ENCODE measurements around the gene HAUS3. TPM values are rescaled to one million over a fixed set of nuclear protein-coding genes. Genes with fewer than 3 reads are reported as not detected.

Gene HAUS3
- total and polyA plus RNA-seq, 7 donors = 4.2 to 16.1 (median 5.3) TPM

DNA sequence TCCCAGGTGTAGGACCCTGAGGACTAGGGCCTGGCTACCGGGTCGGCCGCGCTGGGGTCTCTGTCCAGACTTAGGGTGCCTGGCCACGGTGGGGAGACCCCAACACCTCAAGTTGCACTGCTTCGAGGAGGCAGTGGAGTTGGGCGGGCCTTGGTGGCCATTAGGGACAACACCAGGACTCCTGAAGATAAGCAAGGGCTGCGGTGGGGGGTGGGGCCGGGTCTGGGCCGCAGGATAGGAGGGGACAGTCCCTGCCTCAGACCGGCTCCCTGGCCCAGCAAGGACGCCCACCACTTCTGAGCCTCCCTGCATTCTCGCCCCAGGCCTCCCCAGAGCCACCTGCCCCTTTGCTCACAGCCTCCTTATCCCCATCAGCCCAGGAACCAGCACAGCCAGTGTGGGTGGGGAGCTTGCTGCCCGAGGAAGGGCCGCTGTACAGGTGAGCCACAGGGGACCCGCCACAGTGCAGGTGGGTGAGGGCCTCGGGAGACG is 25.4 kb upstream of the HAUS3 start:
- peaks cover 59% of the 10 kb centered on the region for H3K4me1 ChIP-seq
- no peak for ATAC-seq
- H3K4me3 ChIP-seq = no peak overlapping the region
- peak; percentile 10 to 51 for DNase-seq
- no peaks in the 10 kb centered on the region for H3K27me3 ChIP-seq (ENCODE audit: insufficient read depth in 3 of 3, low read length in 2 of 3)
- intact Hi-C loops (cut with DNase I) = loop anchor here in 1 of 2 donors (5.0 kb wide), 1 partner anchor 135 kb away; no protein-coding TSS in a partner anchor
- peak overlapping the region; percentile 83 for H3K27ac ChIP-seq
- WGBS, 3 donors = 88 to 91% (median 90%) methylated on average over 11 to 18 of the region's 18 CpGs
- H3K9me3 ChIP-seq = no peaks in the 10 kb centered on the region
- no peaks in the 10 kb centered on the region for H3K36me3 ChIP-seq (ENCODE audit: insufficient read depth in 1 of 2, low read depth in 1 of 2)
- TF ChIP-seq, protein P1, sequence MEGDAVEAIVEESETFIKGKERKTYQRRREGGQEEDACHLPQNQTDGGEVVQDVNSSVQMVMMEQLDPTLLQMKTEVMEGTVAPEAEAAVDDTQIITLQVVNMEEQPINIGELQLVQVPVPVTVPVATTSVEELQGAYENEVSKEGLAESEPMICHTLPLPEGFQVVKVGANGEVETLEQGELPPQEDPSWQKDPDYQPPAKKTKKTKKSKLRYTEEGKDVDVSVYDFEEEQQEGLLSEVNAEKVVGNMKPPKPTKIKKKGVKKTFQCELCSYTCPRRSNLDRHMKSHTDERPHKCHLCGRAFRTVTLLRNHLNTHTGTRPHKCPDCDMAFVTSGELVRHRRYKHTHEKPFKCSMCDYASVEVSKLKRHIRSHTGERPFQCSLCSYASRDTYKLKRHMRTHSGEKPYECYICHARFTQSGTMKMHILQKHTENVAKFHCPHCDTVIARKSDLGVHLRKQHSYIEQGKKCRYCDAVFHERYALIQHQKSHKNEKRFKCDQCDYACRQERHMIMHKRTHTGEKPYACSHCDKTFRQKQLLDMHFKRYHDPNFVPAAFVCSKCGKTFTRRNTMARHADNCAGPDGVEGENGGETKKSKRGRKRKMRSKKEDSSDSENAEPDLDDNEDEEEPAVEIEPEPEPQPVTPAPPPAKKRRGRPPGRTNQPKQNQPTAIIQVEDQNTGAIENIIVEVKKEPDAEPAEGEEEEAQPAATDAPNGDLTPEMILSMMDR (IDR thresholded peaks at IDR 0.05) = no peak

DNA sequence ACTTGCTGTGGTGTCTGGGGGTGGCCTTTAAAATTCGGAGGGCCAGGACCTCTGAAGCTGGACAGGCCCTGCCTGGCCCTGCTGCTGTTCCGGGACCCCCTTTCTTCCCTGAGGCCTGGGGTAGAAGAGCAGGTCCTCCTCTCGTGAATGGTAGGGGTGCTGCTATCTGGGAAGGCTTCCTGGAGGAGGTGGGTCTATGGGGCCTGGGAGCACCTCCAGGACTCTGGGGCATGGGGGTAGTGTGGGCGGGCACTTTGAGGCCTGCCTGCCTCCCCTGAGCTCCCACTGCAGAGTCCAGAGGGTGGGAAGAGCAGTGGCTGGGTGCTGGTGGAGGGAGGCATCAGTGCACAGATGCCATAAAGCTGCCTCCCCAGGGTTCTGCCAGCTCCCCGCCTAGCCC is 24.9 kb upstream of the HAUS3 start:
- DNase-seq (peak in 1 of 2 donors; percentile 6), ATAC-seq (no peak)
- Histone ChIP-seq H3K27ac (peak overlapping the region; percentile 50), H3K27me3 (ENCODE audit: insufficient read depth in 3 of 3, low read length in 2 of 3) (no peaks in the 10 kb centered on the region), H3K4me3 (no peak overlapping the region), H3K4me1 (peaks cover 59% of the 10 kb centered on the region), H3K36me3 (ENCODE audit: insufficient read depth in 1 of 2, low read depth in 1 of 2) (no peaks in the 10 kb centered on the region), H3K9me3 (no peaks in the 10 kb centered on the region)
- WGBS, 3 donors = 64 to 81% (median 76%) methylated on average over 5 of the region's 5 CpGs
- intact Hi-C loops (cut with DNase I) = loop anchor here in 1 of 2 donors (5.0 kb wide), 1 partner anchor 135 kb away; no protein-coding TSS in a partner anchor
- TF ChIP-seq, protein P1 (IDR thresholded peaks at IDR 0.05) = no peak

DNA sequence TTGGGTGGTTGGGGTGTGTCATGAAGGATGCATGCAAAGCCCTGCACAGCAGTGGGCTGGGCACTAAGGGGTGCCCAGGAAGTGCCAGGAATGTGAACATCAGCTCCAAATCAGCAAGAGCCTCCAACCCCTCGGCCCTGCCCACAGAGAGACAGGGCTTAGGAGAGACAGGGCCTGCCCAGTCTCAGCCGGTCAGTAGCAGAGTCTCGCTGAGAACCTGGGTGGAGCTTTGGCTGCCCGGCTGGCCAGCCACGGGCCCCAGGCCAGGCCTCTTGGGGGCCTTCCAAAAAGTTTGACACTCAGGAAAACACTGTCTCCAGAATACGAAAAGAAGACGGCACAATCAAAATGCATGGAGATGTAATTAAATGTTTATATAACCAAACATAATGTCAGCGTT is 24.3 kb upstream of the HAUS3 start:
- DNase-seq (peak; percentile 76 to 89), ATAC-seq (peak in 2 of 4 donors; percentile 22 to 30)
- TF ChIP-seq, protein P1 (IDR thresholded peaks at IDR 0.05) = no peak
- intact Hi-C loops (cut with DNase I) = loop anchor here in 1 of 2 donors (5.0 kb wide), 1 partner anchor 136 kb away; no protein-coding TSS in a partner anchor
- Histone ChIP-seq H3K27me3 (ENCODE audit: insufficient read depth in 3 of 3, low read length in 2 of 3) (no peaks in the 10 kb centered on the region), H3K9me3 (no peaks in the 10 kb centered on the region), H3K36me3 (ENCODE audit: insufficient read depth in 1 of 2, low read depth in 1 of 2) (no peaks in the 10 kb centered on the region), H3K27ac (peak overlapping the region; percentile 67), H3K4me3 (peak overlapping the region; percentile 34), H3K4me1 (peaks cover 52% of the 10 kb centered on the region)
- 4 to 15% (median 6%) methylated on average over 8 of the region's 8 CpGs for WGBS, 3 donors

DNA sequence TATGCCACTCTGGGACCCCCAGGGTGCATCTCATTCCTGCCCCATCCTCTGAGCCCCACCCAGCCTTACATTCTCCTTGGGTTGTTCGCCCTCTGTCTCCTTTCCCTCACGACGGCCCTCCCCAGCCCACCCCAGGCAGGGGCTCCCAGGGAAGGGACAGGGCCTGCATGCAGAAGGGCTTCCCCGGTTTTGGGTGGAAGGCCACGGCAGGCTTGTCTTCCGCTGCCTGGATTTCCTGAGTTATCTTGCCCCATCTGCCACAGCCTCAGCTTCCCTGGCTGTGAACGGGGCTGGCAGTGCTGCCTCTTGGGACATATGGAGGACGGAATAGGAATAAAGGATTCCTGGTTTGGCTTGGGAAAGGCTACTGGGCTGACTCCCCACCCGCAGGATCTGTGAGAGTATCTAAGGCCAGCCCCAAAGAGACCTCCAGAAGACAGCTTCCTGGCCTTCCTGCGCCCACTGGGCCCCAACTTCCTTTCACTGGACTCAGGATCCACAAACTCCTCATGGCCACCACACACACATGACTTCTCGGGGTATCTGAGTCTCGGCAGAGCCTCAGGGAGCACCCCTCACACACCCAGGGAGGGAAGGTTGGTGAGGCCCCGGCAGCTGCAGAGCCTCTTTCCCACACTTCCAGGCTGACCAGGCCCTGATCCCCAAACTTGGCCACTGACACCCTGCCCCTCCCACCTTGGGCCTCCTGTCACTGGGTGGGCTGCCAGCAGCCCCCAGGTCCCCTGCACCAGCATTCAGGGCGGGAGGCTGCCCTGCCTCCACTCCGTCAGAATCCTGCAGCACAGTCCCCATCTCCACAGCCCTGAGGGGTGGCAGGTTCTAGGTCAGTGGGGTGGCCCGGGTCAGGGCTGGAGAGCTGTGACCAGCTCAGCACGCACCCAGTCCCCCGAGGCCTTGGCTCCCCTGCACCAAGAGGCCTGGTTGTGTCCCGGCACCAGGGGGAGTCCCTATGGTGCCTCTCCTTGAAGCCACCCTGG is 23.5 kb upstream of the HAUS3 start:
- Histone ChIP-seq H3K27me3 (ENCODE audit: insufficient read depth in 3 of 3, low read length in 2 of 3) (no peaks in the 10 kb centered on the region), H3K36me3 (ENCODE audit: insufficient read depth in 1 of 2, low read depth in 1 of 2) (no peaks in the 10 kb centered on the region), H3K4me3 (peak overlapping the region; percentile 34), H3K9me3 (no peaks in the 10 kb centered on the region), H3K27ac (peak overlapping the region; percentile 67), H3K4me1 (peaks cover 53% of the 10 kb centered on the region)
- DNase-seq (peak; percentile 19 to 51), ATAC-seq (no peak)
- 64 to 67% (median 67%) methylated on average over 15 to 19 of the region's 19 CpGs for WGBS, 3 donors
- TF ChIP-seq, protein P1 (IDR thresholded peaks at IDR 0.05) = no peak
- intact Hi-C loops (cut with DNase I) = loop anchor here in 1 of 2 donors (5.0 kb wide), 1 partner anchor 137 kb away; no protein-coding TSS in a partner anchor

All from psoas muscle (tissue), 8 donors.